Head of caudate nucleus (tissue), 42 donors: ENCODE results near the gene RAP1GAP2.

Experiments used
- DNase-seq, 42 donors: peaks; one replicate each; pipeline versions ENCODE4 v3.0.0 to v3.0.0-alpha.2; 2020 to 2021; ENCODE audit warnings: mixed read lengths in 7 of 42
- intact Hi-C: fragments of 100-400 bp; cut with DNase I; formaldehyde crosslinking; loops from one replicate; pipeline ENCODE4 v1.15.0; 2022

Gene RAP1GAP2

DNA sequence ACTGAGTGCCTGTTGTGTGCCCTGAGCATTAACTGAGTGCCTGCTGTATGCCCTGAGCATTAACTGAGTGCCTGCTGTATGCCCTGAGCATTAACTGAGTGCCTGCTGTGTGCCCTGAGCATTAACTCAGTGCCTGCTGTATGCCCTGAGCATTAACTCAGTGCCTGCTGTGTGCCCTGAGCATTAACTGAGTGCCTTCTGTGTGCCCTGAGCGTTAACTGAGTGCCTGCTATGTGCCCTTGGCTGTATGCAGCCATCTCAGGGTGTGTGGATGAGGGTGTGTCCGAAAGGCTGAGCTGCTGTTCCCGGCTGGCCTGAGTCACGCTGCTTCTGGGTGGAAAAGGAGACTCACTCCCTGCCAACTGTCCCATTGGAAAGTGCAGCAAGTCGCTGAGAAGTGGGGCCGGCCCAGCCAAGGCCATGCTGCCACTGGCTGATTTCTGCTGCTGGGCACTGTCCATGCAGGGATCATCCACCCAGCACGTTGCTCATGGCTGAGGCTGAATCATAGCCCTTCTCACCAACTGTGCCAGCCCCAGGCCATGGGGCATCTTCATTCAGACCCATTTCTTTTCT, 153.3 kb downstream of the RAP1GAP2 start:
- intact Hi-C loops = no loop called here
- DNase-seq = peak in 1 of 42 donors; percentile 23

DNA sequence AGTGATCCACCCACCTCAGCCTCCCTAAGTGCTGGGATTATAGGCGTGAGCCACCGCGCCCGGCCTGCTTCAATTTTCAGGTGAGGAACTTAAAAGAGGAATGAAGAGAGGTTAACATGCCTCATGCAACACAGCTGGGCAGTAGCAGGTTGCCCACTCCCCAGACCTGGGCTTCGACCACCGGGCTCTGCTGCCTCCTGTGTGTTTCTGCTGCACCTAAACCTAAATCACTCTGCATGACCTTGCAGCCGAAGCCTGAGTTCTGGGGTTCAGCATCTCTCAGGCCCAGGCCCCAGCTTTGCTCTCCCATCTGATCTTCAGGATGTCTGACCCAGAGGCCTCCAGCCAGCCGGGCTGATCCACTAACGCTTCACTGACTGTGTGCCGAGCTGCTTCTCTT, 154.6 kb downstream of the RAP1GAP2 start:
- no peak for DNase-seq
- intact Hi-C loops = no loop called here

DNA sequence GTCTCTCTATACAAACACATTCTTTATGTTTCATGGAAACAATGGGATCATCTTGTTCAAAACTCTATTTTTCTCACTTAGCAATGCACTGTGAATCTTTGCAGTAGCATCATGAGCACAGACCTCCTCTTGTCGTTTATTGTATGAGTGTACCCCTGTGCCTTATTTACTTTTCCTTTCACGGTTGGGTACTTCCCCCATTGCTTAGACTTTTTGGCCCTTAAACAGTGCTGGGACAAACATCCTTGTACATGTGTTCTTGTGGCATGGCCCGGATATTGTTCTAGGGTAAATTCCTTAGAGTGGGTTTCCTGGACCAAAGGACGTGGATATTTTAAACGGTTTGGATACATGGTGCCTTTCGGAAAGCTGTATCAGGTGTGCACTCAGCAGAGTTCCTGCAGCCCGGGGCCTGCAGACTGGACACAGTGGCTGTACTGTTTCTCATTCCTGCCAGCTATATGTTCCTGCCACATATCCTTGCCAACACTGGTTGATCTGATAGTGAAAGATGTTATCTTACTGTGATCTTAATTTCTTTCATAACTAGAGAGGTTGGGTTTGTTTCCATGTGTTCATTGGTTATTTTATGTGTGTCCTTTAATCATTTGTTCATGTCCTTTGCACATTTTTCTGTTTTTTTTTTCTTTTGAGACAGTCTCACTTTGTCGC, 156.1 kb downstream of the RAP1GAP2 start:
- intact Hi-C loops = no loop called here
- no peak for DNase-seq

DNA sequence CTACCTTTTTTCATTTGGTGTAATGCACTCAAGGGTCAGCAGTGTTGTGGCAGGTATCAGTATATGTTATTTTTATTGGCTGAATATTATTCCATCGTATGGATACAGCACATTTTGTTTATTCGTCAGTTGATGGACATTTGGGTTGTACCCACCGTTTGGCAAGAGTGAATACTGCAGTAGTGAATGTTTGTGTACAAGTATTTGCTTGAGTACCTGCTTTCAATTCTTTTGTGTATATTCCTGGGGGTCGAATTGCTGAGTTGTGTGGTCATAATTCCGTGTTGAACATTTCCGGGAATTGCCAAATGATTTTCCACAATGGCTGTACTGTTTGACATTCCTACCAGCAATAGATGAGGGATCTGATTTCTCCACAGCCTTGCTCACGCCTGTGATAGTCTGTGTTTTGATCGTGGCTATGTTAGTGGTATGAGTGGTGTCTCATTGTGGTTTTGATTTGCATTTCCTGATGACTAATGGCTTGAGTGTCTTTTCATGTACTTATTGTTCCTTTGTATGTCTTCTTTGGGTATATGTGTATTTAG, 158.7 kb downstream of the RAP1GAP2 start:
- intact Hi-C loops = no loop called here
- DNase-seq = no peak

DNA sequence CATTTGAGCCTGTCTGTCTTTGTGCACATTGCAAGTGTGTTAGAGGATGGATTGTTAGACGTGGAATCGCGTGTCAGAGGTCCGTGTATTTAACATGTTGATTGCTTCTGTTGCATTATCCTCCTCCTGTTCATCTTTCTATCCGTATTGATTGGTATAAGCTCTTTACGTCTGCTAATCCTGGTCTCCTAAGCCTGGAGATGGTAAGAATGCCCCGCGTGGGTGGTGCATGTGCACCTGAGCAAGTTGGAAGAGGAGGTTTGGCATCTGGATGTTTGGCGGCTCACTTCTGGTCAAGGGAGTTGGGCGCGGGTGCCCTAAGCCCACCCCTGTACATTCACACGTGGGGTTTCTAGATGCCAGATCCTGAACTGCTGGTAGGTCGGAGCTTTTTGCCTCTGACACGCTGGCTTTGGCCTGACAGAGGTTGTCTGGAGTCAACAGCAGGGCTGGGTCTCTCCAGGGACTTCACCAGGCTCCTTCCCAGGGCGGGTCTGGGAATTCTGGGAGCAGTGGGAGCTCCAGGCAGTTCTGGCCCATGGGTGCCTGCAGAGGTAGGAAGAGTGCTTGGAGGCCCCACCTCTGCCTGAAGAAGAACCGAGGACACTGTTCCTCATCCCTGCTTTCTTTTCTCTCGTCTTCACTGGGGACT, 159.8 kb downstream of the RAP1GAP2 start:
- intact Hi-C loops = no loop called here
- DNase-seq = peak in 1 of 42 donors; percentile 36

DNA sequence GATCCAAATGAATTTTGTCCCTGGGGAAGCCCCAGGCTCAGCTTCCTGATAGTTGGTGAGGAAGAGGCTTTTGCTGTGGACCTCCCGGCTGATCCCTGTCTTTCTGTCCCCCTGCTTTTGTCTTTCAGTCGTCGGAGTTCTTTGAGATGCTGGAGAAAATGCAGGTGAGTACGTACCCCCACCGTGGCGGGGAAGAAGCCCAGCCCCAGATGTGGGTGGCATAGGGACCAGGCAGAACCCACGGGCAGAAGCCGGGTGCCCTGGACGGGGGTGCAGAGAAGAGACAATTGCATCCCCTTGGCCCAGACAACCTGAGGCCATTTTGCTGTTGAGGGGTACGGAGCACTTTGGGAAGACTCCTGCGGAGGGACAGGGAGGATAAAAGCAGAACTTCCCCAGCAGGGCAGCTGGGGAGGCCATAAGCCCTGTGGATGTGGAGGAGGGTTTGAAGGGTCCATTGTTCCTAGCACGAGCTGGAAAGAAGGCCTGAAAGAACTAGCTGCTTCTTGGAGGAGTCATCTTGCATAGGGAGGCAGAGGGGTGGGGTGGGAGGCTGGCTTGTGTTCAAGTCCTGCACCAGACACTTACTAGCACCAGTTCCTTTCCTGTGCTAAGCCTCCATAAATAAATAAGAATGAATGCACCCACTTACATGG, 161.5 kb downstream of the RAP1GAP2 start:
- intact Hi-C loops = no loop called here
- DNase-seq = peak in 2 of 42 donors; percentile 24 to 38

DNA sequence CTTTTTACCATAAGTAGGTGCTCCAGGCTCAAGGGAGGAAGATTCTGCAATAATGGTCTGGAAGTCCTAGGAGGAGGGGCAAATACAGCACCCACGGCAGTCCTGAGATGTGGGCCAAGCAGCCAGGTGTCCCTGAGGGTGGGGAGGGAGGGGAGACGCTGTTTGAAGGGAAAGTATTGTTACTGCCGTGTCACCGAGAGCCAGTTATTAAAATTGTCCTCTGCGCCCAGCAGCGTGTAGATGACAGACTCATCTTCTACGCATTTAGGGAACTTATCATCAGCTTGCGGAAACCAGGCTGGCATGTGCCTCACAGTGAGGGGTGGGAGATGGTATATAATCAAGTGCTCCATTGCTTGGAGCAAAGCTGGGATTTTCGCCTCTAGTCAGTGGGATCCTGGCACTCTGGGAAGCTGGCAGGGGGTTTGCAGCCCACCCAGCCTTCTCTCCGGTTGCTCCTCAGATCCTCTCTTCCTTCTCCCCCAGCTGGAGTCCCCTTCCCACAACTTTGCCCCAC, 162.5 kb downstream of the RAP1GAP2 start:
- DNase-seq = peak in 1 of 42 donors; percentile 23
- intact Hi-C loops = no loop called here

DNA sequence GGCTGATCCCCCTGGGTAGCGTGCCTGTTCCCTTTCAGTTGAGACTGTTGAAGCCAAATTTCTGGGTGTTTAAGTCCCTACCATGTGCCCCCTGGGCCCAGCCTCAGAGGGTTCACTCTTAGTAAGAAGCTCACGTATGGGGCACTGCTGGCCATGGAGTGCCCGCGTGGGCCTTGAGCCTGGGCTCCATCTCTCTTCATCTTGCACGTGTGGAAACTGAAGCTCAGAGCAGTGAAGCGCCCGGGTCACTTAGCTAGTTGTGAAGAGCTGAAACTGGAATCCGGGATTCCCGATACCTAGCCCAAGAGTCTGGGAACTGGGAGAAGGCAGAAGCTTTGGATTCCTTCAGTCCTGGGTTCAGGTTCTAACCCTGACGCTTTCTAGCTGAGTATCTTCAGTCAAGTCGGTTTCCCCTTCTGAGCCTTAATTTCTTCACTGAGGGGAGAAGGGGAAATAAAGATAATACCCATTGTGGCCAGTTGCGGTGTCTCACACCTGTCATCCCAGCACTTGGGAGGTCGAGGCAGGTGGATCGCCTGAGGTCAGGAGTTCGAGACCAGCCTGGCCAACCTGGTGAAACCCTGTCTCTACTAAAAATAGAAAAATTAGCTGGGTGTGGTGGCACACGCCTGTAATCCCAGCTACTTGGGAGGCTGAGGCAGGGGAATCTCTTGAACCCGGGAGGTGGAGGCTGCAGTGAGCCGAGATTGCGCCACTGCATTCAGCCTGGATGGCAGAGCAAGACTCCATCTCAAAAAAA, 163.3 kb downstream of the RAP1GAP2 start:
- DNase-seq = peak in 2 of 42 donors; percentile 8 to 27
- intact Hi-C loops = no loop called here

DNA sequence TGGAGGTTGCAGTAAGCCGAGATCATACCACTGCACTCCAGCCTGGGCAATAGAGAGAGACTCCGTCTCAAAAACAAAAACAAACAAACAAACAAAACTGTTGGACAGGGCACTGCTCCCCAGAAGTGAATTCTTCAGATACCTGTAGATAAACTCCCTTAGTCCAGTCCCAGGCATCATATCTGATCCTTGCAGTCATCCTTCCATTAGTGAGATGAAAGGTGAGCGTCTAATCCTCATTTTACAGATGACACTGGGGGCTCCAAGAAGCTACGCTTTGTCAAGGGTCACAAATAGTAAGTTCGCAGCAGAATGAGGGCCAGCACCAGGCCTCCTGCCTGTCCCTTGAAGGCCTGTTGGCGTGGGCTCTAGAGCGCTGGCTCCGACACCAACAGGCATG, 165.2 kb downstream of the RAP1GAP2 start:
- intact Hi-C loops = no loop called here
- peak in 1 of 42 donors; percentile 27 for DNase-seq

DNA sequence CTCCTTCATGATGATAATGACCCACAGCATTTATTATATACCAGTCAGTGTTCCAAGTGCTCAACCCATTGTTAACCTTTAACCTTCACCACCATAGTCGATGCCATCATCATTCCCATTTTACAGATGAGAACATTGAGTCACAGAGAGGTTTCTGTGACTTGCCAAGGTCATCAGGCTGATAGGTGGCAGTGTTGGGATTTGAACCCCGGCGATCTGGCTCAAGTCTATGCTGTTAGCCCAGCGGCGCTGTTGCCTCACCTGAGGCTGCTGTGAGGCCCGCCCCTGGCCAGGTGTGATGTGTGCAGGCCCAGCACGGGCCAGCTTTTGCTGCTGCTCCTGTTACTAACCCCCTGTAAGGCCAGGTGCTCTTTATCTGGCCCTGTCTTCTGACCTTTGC, 166.0 kb downstream of the RAP1GAP2 start:
- intact Hi-C loops = no loop called here

DNA sequence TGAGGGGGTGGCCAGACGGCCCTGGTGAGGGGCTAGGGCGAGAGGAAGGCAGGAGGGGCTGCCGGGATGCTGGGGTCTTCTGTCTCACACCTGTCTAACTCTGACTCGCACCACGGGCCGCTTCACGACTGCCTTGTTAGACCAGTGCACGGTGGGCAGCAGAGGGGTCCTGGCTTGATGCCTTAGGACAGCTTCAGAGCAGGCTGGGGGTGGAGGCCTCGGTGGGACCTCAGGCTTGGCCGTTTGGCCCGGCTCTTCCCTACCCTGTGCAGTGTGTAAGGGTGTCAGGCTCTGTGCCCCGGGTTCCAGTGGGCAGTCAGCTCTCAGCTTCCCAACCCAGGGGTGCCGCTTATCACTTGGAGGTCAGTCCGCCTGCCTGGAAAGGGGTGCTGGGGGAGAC, 166.5 kb downstream of the RAP1GAP2 start:
- peak in 1 of 42 donors; percentile 16 for DNase-seq
- intact Hi-C loops = no loop called here

More for the DNA sequence above, 166.0 kb downstream of the RAP1GAP2 start:
- peak in 2 of 42 donors; percentile 3 to 4 for DNase-seq

DNA sequence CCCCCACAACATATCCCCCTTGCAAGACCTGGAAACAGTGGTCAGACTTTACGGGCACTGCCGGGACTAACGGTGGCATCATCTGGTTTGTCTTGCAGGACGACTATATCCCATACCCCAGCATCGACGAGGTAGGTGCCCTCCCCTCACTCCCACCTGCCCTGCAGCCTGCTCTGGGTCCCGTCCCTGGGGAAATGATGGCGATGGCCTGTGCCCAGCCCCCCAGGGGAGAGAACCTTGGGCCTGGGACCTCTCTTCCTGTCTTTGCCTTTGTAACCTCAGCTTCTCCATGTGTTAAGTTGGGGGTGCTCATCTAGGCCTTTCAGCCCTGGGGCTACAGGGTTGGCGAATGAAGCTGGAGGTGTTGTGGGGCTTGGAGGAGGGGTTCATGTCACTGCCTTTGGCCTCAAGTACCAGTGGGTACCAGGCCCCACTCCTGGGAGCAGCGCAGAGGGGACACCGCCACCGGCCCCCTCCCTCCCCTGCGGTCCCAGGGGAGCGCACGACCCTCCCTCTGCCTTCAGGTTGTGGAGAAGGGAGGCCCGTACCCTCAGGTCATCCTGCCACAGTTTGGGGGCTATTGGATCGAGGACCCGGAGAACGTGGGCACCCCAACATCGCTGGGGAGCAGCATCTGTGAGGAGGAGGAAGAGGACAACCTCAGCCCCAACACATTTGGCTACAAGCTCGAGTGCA, 167.2 kb downstream of the RAP1GAP2 start:
- intact Hi-C loops = no loop called here
- peak in 1 of 42 donors; percentile 13 for DNase-seq

DNA sequence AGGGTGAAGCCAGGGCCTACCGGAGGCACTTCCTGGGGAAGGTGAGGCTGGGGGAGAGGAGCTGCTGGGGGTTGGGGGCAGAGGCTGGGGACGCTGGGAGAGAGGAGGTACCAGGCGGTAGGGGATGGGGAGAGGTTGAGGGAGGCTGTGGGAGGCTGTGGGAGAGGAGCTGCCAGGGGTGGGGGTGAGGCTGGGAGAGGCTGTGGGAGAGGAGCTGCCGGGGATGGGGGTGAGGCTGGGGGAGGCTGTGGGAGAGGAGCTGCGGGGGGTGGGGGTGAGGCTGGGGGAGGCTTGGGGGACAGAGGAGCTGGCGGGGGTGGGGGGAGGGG, 167.8 kb downstream of the RAP1GAP2 start:
- DNase-seq = no peak
- intact Hi-C loops = no loop called here

DNA sequence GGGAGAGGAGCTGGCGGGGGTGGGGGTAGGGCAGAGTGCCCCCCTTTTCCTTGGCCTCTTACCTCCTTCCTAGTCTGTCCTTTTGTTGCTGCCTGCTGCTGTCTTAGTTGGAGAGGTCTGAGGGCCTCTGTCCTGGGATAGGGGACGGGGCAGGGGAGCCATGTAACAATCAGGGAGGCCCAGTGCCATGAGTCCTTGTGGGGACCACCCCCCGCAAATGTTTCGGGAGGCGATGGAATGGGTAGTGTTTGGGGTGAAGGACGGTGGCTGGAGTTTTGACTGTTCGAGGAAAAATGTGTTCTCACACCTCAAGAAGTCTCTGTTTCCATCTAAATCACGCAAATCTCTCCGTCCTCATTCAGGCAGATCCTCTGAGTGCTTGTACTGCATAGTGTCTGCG, 168.1 kb downstream of the RAP1GAP2 start:
- intact Hi-C loops = no loop called here
- DNase-seq = no peak

DNA sequence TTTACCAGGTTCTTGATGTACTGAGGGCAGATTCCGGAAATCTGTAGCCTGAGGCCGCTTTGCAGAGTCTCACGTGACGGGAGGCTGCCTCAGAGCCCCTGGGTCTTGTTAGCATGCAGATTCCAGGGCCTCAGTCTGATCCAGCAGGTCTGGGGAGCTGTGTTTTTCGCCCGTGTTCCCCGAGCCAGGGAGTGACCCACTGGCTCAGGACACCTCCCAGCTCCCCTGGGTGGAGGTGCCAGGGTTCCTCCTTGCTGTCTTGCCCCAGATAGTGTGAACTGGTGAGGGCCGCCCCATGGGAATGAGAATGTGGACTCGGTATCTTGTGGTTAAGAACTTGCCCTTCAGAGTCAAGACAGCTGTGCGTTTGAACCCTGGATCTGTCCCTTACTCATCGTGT, 168.6 kb downstream of the RAP1GAP2 start:
- no peak for DNase-seq
- intact Hi-C loops = no loop called here

DNA sequence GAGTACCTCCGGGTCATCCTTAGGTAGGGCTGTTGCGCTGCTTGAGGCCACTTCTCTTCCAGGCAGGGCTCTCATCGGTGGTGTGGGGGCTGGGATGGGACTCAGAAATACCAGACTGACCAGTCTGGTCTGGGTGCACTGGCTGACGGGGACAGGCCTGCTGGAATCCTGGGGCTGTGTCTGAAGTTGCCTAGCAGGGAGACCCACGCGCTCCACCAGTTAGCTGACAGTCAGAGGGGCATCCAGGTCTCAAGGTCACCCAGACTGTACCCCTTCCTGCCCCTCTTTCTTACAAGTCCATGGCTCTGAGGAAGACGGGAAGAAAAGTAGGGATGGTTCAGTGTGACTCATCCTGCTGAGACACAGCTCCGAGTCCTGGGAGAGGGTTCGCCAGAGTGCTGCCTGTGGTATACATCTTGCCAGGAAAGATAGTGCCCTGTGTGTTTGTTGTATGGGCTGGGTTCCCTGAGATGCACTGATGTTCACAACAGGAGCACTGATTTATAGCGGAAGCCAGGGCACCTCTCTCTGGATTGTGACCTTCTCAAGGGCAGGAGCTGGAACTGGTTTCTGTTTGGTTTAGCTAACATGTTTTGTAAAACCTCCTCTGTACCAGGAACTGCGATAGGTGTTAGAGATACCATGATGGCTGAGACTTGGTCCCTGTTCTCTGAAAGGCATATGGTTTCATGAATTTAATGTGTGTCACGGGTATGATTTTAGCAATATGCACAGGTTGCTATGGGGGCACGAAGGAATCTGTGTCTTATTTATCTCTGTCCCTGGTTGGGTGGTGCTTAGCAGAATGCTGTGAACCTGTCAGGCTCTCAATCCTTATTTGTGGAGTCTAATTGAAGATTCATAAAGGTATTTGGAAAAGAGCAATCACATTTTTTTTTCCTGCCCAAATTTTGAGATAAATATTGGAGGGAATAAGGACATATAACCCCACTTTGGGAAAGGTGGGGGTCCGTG, 169.7 kb downstream of the RAP1GAP2 start:
- no peak for DNase-seq

DNA sequence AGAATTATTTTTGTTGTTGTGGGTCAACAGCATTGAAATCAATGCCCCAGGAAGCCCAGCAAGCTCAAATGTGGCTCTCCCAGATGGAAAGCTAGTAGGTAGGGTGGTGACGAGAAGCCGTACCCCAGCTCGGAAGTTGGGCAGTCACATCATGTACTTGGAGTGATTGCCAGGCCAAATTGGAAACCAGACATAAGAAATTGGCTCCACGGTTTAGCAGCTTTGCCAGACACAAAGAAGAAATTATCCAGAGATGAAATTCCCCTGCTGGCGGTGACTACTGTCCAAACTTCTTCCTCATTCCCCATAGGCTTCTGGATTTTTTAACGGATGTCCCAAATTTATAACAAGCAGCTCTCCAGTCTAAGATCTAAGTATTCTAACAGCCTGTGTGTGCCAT, 171.3 kb downstream of the RAP1GAP2 start:
- DNase-seq = no peak
- intact Hi-C loops = no loop called here

More for the DNA sequence above, 169.7 kb downstream of the RAP1GAP2 start:
- intact Hi-C loops = no loop called here
